GM12865 (cell line): ENCODE results near the gene ANXA4.
"Not testable (repeated sequence)": the region's sequence is repeated elsewhere in the genome, so short reads cannot be mapped to it uniquely, and the experiment has no call there.

Source experiments
- DNase-seq: peaks from one replicate; pipeline ENCODE4 v3.0.0; 2010; ENCODE audit warnings: low read depth
- H3K4me3 ChIP-seq: 2 replicates; pipeline ENCODE4 v1.5.1; 2011; ENCODE audit warnings: mild to moderate bottlenecking, low read depth, low read length, control low read depth
- TF ChIP-seq, protein P1 (sequence below): IDR thresholded peaks from 2 replicates; pipeline ENCODE4 v1.5.1; 2011; ENCODE audit warnings: low read length, control low read depth, low read depth, inconsistent platforms; ENCODE audit not compliant: insufficient read depth; ENCODE audit errors: missing control alignments

ANXA4 gene

DNA sequence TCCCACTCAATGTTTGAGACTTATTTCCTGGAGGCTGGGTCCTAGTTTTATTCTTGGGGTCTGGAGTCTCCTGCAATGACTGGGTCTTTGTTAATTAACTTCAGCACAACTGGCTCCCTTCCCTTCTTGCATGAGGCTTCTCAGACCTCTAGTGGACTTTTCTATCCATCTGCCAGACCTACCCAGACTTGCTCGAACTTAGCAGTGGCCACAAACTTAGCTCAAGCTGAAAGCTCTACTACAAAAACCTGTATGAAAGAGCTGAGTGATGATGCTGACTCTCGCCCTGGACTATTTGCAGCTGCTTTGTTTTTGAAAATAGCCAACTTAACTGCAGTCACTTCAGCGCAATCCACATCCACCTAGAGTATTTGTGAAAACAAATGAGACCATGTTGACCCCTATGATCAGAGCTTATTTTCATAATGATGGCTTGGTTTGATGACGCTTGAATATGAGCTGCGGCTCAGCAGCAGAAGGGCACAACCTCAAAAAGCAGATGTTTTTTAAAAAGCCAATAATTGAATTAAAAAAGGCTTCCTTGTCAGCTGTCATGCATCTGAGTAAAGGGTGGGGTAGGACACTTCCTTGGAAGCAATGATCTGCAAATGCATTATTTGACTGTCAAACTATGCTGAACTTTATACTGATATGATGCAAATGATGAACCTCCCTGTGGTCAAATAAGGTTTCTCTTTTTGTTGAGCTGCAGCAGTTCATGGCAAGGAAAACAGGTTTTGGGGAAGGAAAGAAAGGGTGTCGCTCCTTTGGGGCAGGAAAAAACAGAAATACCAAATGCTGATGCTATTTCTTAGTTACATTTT, 10.6 kb upstream of the ANXA4 start:
- DNase-seq = peak; percentile 32
- TF ChIP-seq, protein P1, sequence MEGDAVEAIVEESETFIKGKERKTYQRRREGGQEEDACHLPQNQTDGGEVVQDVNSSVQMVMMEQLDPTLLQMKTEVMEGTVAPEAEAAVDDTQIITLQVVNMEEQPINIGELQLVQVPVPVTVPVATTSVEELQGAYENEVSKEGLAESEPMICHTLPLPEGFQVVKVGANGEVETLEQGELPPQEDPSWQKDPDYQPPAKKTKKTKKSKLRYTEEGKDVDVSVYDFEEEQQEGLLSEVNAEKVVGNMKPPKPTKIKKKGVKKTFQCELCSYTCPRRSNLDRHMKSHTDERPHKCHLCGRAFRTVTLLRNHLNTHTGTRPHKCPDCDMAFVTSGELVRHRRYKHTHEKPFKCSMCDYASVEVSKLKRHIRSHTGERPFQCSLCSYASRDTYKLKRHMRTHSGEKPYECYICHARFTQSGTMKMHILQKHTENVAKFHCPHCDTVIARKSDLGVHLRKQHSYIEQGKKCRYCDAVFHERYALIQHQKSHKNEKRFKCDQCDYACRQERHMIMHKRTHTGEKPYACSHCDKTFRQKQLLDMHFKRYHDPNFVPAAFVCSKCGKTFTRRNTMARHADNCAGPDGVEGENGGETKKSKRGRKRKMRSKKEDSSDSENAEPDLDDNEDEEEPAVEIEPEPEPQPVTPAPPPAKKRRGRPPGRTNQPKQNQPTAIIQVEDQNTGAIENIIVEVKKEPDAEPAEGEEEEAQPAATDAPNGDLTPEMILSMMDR = no peak
- H3K4me3 ChIP-seq = no peak overlapping the region

- H3K4me3 ChIP-seq = no peak overlapping the region
- TF ChIP-seq, protein P1 = no peak
- DNase-seq = no peak
Measured at GRCh38 chr2:69733342-69734034, 8.4 kb upstream of the ANXA4 start.

DNA sequence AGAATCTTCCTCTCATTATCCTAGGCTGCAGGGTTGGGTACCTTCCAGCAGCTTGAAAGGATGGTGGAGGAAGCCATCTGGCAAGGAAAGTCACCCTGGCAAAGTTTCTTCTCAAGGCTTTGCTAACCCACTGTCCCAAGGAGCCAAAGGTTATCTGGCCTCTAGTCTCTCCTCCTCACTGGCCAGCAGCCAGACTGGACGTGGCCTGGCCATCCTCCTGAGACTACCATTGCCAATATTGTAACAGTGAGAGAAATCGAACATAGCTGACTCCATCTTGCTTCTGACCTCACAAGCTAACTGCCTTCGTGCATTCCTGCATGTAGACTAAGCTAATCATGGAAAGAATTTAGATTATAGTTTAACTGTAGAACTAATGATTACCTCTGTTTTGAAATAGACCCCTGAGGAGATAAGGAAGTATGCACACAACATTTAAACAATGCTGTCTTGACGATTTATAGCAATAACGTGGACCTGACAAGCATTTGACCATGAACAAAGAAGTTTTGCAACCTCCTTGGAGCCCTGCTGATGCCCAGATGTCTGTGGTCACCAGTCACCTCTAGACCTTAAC, 7.8 kb upstream of the ANXA4 start:
- DNase-seq = no peak
- H3K4me3 ChIP-seq = no peak overlapping the region
- TF ChIP-seq, protein P1 = no peak

- TF ChIP-seq, protein P1 = no peak
- no peak overlapping the region for H3K4me3 ChIP-seq
- DNase-seq = no peak
Measured at GRCh38 chr2:69734854-69735544, 6.9 kb upstream of the ANXA4 start.

DNA sequence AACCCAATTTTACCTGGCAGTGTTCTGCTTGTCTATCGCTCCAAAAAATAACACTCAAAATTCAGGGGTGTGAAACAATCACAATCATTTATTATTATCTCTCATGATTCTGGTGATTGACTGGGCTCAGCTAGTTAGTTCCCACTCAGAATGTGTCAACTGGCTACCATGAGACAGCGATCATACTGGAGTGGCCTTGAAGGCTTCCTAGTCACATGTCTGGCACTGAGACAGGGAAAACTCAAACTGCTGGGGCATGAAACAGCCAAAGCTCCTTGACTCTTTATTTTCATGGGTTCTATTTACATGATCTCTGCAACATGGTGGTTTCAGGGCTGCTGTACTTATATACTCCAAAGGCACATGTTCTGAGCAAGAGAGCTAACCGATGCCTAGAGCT, 6.2 kb upstream of the ANXA4 start:
- TF ChIP-seq, protein P1 = no peak

DNA sequence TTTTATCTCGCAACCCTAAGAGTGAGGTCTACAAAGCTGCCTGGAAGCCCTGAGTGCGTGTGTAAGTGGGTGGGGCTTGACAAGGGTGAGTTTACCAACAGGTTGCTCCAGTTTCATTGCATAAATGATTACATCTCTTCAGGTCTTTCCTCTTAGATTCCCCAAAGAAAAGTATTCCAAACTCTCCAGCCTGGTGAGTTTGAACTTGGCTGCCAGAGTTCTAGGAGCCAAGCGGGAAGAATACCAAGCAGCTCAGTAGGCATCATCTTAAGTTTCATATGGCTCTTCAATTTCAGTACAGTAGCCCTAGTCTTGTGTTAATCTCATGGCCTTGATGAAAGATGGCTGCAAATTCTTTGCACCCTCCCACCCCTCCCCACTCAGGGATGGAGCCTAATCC, 3.8 kb upstream of the ANXA4 start:
- H3K4me3 ChIP-seq, DNase-seq: not testable (repeated sequence)

More for the DNA sequence above, 6.2 kb upstream of the ANXA4 start:
- no peak overlapping the region for H3K4me3 ChIP-seq
- no peak for DNase-seq

GRCh38 chr2:69740502-69740951, 1.4 kb upstream of the ANXA4 start:
- DNase-seq = no peak
- H3K4me3 ChIP-seq = peak overlapping the region; percentile 84
- TF ChIP-seq, protein P1 = no peak
